Activated CD4-positive, alpha-beta memory T cell treated with anti-CD3 and anti-CD28 coated beads for 36 hours (primary cell): ENCODE data around the gene CLN5. TPM values are rescaled to one million over a fixed set of nuclear protein-coding genes. Genes with fewer than 3 reads are reported as not detected.

Source experiments
- CTCF ChIA-PET: fragments of 350-600 bp; sonication (Branson Sonifier 250); formaldehyde crosslinking; loops from one replicate; lab custom pipeline; 2021; ENCODE audit warnings: antibody characterized with exemption, inconsistent platforms; lab: Charles Lee
- POLR2A ChIA-PET: fragments of 350-600 bp; sonication (Branson Sonifier 250); formaldehyde crosslinking; loops from one replicate; lab custom pipeline; 2021; ENCODE audit warnings: antibody characterized with exemption; lab: Charles Lee
- DNase-seq: peaks from one replicate; pipeline ENCODE4 v3.0.0-alpha.2; 2020
- H3K27ac Mint-ChIP-seq: one replicate; pipeline ENCODE4 v1.8.0; 2021; ENCODE audit warnings: mixed read lengths
- H3K27me3 Mint-ChIP-seq: one replicate; pipeline ENCODE4 v1.8.0; 2021; ENCODE audit warnings: mixed read lengths
- H3K36me3 Mint-ChIP-seq: one replicate; pipeline ENCODE4 v1.8.0; 2021; ENCODE audit warnings: mixed read lengths
- H3K4me1 Mint-ChIP-seq: one replicate; pipeline ENCODE4 v1.8.0; 2021; ENCODE audit warnings: low read depth, mixed read lengths
- H3K4me3 Mint-ChIP-seq: one replicate; pipeline ENCODE4 v1.8.0; 2021; ENCODE audit warnings: mild to moderate bottlenecking, mixed read lengths
- H3K9me3 Mint-ChIP-seq: one replicate; pipeline ENCODE4 v1.8.0; 2021; ENCODE audit warnings: mixed read lengths
- intact Hi-C: fragments of 100-400 bp; cut with micrococcal nuclease; formaldehyde crosslinking; loops from one replicate; pipeline ENCODE4 v1.15.1; 2023
- total RNA-seq, 2 experiments: library from RNA; stranded (reverse); gene quantifications; one replicate each; pipeline ENCODE4 v1.2.3, GENCODE V29; 2021

Gene CLN5
- total RNA-seq, 2 experiments from 2014 or later = 12.4 to 14.0 TPM

DNA sequence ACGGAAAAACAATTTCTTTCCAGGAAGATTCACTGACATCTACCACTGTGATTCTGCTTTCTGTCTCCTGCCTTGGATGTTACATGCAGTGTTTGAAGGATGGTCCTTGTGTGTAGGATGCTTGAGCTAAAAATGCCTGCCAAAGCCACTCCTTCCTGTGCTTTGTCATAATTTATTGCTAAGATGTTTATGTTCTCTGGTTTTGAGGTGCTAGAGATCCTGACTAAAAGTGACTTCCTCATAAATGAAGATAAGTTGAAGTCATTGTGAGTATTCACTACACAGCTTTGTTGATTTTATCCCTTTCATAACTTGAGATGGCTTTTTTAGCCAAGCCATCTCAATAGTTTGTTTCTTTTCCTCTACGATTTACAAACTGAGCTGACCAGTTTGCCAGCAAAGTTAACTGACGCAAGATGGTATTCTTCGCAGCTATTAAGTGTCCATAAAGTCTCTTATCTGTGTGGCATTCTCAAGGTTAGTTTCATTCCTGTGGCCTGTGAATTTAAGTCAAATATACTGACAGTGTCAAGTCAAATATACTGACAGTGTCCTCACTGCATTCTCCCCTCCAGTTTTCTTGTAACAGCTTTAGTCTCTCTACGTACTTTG is 50.8 kb downstream of the CLN5 start:
- POLR2A ChIA-PET = interaction anchor here (1.0 kb wide), 1 partner anchor 16 kb away, joined by 4 read pairs; no protein-coding TSS in a partner anchor
- no peak overlapping the region for H3K4me3 Mint-ChIP-seq

DNA sequence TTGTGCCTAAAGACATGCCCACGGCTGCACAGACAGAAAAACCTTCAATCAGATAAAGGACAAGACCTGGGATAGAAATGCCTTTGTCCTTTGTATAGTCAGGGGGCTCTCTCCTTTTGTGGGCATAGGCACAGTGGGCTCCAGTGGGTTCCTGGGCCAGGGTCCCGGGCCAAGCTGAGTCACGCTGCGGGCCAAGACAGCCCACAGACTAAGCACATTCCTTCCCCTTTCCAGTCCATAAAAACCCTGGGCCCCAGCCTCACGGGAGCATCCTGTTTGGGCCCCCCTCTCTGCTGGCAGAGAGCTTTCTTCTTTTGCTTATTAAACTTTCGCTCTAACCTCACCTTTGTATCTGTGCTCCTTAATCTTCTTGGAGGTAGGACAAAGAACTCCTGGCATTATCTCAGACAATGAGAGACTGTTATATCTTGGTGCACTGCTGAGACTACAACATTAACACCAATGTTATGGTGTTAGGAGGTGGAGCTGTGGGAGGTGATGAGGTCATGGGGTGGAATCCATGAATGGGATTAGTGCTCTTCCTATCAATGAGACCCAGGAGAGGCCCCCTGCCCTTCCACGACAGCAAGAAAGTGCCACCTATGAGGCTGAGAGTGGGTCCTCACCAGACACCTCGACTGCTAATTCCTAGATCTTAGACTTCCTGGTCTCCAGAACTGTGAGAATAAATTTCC is 55.9 kb downstream of the CLN5 start:
- ChIA-PET POLR2A (no interaction called here), CTCF (no interaction called here)
- DNase-seq = no peak
- H3K27ac Mint-ChIP-seq = peak overlapping the region; percentile 15
- H3K27me3 Mint-ChIP-seq = no peaks in the 10 kb centered on the region
- H3K4me1 Mint-ChIP-seq = peaks cover 3% of the 10 kb centered on the region
- H3K36me3 Mint-ChIP-seq = peaks cover 37% of the 10 kb centered on the region
- intact Hi-C loops = no loop called here
- no peaks in the 10 kb centered on the region for H3K9me3 Mint-ChIP-seq
- no peak overlapping the region for H3K4me3 Mint-ChIP-seq

More for the DNA sequence above, 50.8 kb downstream of the CLN5 start:
- CTCF ChIA-PET = interaction anchor here (0.8 kb wide), 1 partner anchor 15 kb away, joined by 4 read pairs; no protein-coding TSS in a partner anchor
- Mint-ChIP-seq H3K4me1 (peaks cover 3% of the 10 kb centered on the region), H3K27me3 (no peaks in the 10 kb centered on the region), H3K36me3 (peaks cover 11% of the 10 kb centered on the region), H3K27ac (no peak overlapping the region), H3K9me3 (no peaks in the 10 kb centered on the region)
- DNase-seq = no peak
- intact Hi-C loops = no loop called here

DNA sequence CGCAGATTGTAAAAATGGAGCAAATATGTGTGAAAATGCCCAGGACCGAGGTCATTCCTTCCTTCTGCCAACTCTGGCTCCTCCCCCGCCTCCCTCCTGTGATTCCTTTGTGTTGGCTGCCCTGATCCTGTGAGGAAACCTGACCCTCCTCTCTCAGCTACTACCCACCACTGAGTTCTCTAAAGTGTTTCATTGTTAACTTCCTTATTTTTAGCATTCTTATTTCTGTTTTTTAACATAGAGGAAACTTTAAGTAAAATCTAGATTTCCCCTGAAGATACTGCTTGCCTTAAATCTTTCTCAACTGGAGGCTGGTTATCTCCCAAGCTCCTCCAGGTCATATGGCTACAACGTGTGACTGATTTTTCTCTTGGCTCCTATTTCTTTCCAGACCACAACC is 56.8 kb downstream of the CLN5 start:
- H3K4me1 Mint-ChIP-seq = peaks cover 3% of the 10 kb centered on the region
- H3K36me3 Mint-ChIP-seq = peaks cover 38% of the 10 kb centered on the region
- H3K27ac Mint-ChIP-seq = peak overlapping the region; percentile 26
- DNase-seq = no peak
- H3K9me3 Mint-ChIP-seq = no peaks in the 10 kb centered on the region
- intact Hi-C loops = no loop called here
- H3K4me3 Mint-ChIP-seq = no peak overlapping the region
- POLR2A ChIA-PET = no interaction called here
- no peaks in the 10 kb centered on the region for H3K27me3 Mint-ChIP-seq
- CTCF ChIA-PET = no interaction called here

DNA sequence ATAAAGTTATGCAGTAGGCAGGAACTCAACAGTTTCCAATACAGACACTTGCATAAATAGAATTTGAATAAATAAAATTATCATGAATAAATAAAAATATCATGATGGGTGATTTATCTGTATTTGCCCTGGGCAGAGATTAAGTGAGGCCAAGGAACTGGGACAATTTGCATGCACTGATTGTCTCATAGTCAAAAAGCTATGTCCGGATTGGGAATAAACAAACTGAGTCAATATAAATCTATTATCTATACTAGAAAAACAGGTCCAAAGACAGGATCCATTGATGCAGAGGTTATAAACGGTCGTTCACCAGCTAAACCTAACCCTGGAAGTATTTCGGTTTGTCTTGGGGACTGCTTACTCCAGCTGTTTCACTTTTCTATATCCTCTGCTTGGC is 61.3 kb downstream of the CLN5 start:
- DNase-seq = no peak
- H3K27me3 Mint-ChIP-seq = no peaks in the 10 kb centered on the region
- ChIA-PET CTCF (no interaction called here), POLR2A (no interaction called here)
- no peaks in the 10 kb centered on the region for H3K4me1 Mint-ChIP-seq
- no peaks in the 10 kb centered on the region for H3K9me3 Mint-ChIP-seq
- no peak overlapping the region for H3K4me3 Mint-ChIP-seq
- H3K27ac Mint-ChIP-seq = no peak overlapping the region
- H3K36me3 Mint-ChIP-seq = peaks cover 51% of the 10 kb centered on the region
- intact Hi-C loops = no loop called here

Other genes starting within 250 kb of the CLN5 start
- gene KCTD12, start 105.7 kb upstream of the CLN5 start, total RNA-seq = 1 to 10 TPM; 6.1 to 6.7 TPM
- gene ACOD1, start 43.6 kb upstream of the CLN5 start, total RNA-seq = not detected
- 10 to 100 TPM; 35.6 to 35.7 TPM for gene FBXL3, start 35.1 kb downstream of the CLN5 start, total RNA-seq